HepG2 (cell line): ENCODE data around the gene PIP5KL1. TPM values are rescaled to one million over a fixed set of nuclear protein-coding genes. Genes with fewer than 3 reads are reported as not detected.

Experiments used
- CCAR2 ChIP-seq: fragments of 200-400 bp; formaldehyde crosslinking; optimal IDR thresholded peaks from 2 replicates; pipeline ENCODE3; 2018; ENCODE audit warnings: low read depth, mild to moderate bottlenecking, low read length, moderate library complexity
- CENPT ChIP-seq: sonication (generic); formaldehyde crosslinking; IDR thresholded peaks from 2 replicates; pipeline ENCODE4 v1.8.0; 2022; ENCODE audit warnings: low read depth, mild to moderate bottlenecking, moderate library complexity, missing genetic modification reagents
- JUN ChIP-seq: sonication (generic); formaldehyde crosslinking; IDR thresholded peaks from 2 replicates; pipeline ENCODE4 v1.4.0; 2020; ENCODE audit warnings: mild to moderate bottlenecking, missing genetic modification reagents
- KAT7 ChIP-seq: IDR thresholded peaks from 2 replicates; pipeline ENCODE4 v1.6.1; 2018; ENCODE audit warnings: borderline replicate concordance, missing compliant biosample characterization
- MAX ChIP-seq: IDR thresholded peaks from 2 replicates; pipeline ENCODE4 v1.6.1; 2012; ENCODE audit warnings: inconsistent platforms
- MTA3 ChIP-seq: sonication (generic); formaldehyde crosslinking; IDR thresholded peaks from 2 replicates; pipeline ENCODE4 v1.4.0; 2020; ENCODE audit warnings: missing genetic modification reagents
- MTF1 ChIP-seq: sonication (generic); formaldehyde crosslinking; IDR thresholded peaks from 2 replicates; pipeline ENCODE4 v1.5.0; 2020; ENCODE audit warnings: missing genetic modification reagents
- NFYB ChIP-seq: sonication (generic); formaldehyde crosslinking; IDR thresholded peaks from 2 replicates; pipeline ENCODE4 v1.4.0; 2020; ENCODE audit warnings: missing genetic modification reagents
- PHB2 ChIP-seq: fragments of 450-650 bp; IDR thresholded peaks from 2 replicates; pipeline ENCODE4 v1.6.1; 2018; ENCODE audit not compliant: partially characterized antibody
- RORA ChIP-seq: sonication (generic); formaldehyde crosslinking; IDR thresholded peaks from 2 replicates; pipeline ENCODE4 v1.5.0; 2020; ENCODE audit warnings: mild to moderate bottlenecking, missing genetic modification reagents, moderate library complexity
- SKI ChIP-seq: fragments of 450-650 bp; IDR thresholded peaks from one replicate; pipeline ENCODE4 v1.6.1; 2018; ENCODE audit warnings: mild to moderate bottlenecking; ENCODE audit not compliant: partially characterized antibody
- TAF1 ChIP-seq: sonication (generic); formaldehyde crosslinking; IDR thresholded peaks from 2 replicates; pipeline ENCODE4 v1.4.0; 2020; ENCODE audit warnings: missing genetic modification reagents
- TBX2 ChIP-seq: sonication (generic); formaldehyde crosslinking; IDR thresholded peaks from 2 replicates; pipeline ENCODE4 v1.5.0; 2020; ENCODE audit warnings: missing genetic modification reagents, mild to moderate bottlenecking, borderline replicate concordance
- ZBTB21 ChIP-seq: sonication (generic); formaldehyde crosslinking; IDR thresholded peaks from 2 replicates; pipeline ENCODE4 v1.4.0; 2020; ENCODE audit warnings: missing genetic modification reagents
- ZMAT3 ChIP-seq: sonication (generic); formaldehyde crosslinking; conservative IDR thresholded peaks from 2 replicates; pipeline ENCODE4 v1.7.0; 2021; ENCODE audit warnings: missing genetic modification reagents
- ZNF33A ChIP-seq: sonication (generic); formaldehyde crosslinking; IDR thresholded peaks from 2 replicates; pipeline ENCODE4 v1.5.1; 2020; ENCODE audit warnings: missing genetic modification reagents, mild to moderate bottlenecking, moderate library complexity, borderline replicate concordance
- ZNF460 ChIP-seq: sonication (generic); formaldehyde crosslinking; IDR thresholded peaks from 2 replicates; pipeline ENCODE4 v1.5.1; 2020; ENCODE audit warnings: missing genetic modification reagents, mild to moderate bottlenecking, borderline replicate concordance
- ZNF468 ChIP-seq: sonication (generic); formaldehyde crosslinking; IDR thresholded peaks from 2 replicates; pipeline ENCODE4 v1.8.0; 2022; ENCODE audit warnings: mild to moderate bottlenecking, moderate library complexity, missing genetic modification reagents
- ZNF607 ChIP-seq: sonication (generic); formaldehyde crosslinking; IDR thresholded peaks from 2 replicates; pipeline ENCODE4 v1.5.1; 2020; ENCODE audit warnings: missing genetic modification reagents, mild to moderate bottlenecking, borderline replicate concordance
- ZNF678 ChIP-seq: sonication (generic); formaldehyde crosslinking; IDR thresholded peaks from 2 replicates; pipeline ENCODE4 v1.4.0; 2020; ENCODE audit warnings: mild to moderate bottlenecking, missing genetic modification reagents
- ZNF768 ChIP-seq: sonication (generic); formaldehyde crosslinking; IDR thresholded peaks from 2 replicates; pipeline ENCODE4 v1.4.0; 2020; ENCODE audit warnings: missing genetic modification reagents
- polyA plus RNA-seq, 8 experiments: library from polyadenylated mRNA; depleted of rRNA in 3 of 8; stranded (reverse) in 7 of 8; unstranded in 1 of 8; fragments of >200 nt; fragmentation: Illumina TruSeq in 4 of 8; extraction: Trizol in 4 of 8; gene quantifications; 2 replicates each; pipeline versions ENCODE4 v1.2.1 to v1.2.3, GENCODE V29; 2011 to 2016; ENCODE audit warnings: low read depth in 4 of 8, missing spikeins in 1 of 8, mixed read lengths in 1 of 8; ENCODE audit not compliant: insufficient read depth in 1 of 8
- total RNA-seq, 5 experiments: library from RNA; depleted of rRNA; stranded (reverse); fragments of >200 nt; fragmentation: Illumina TruSeq; extraction: Trizol; gene quantifications; 2 replicates each; pipeline ENCODE4 v1.2.3, GENCODE V29; 2016; ENCODE audit warnings: low read depth in 1 of 5
- TF ChIP-seq, protein P1 (sequence below): sonication (generic); formaldehyde crosslinking; IDR thresholded peaks from 2 replicates; pipeline ENCODE4 v1.5.1; 2020; ENCODE audit warnings: mild to moderate bottlenecking, moderate library complexity, missing genetic modification reagents
- TF ChIP-seq, protein P2 (sequence below): sonication (generic); formaldehyde crosslinking; IDR thresholded peaks from 2 replicates; pipeline ENCODE4 v1.8.0; 2022; ENCODE audit warnings: missing genetic modification reagents, mild to moderate bottlenecking, moderate library complexity, borderline replicate concordance
- TF ChIP-seq, protein P3 (sequence below): sonication (generic); formaldehyde crosslinking; IDR thresholded peaks from 2 replicates; pipeline ENCODE4 v1.4.0; 2020; ENCODE audit warnings: mild to moderate bottlenecking, missing genetic modification reagents
- TF ChIP-seq, protein P4 (sequence below): sonication (generic); formaldehyde crosslinking; IDR thresholded peaks from 2 replicates; pipeline ENCODE4 v1.5.0; 2020; ENCODE audit warnings: missing genetic modification reagents

Gene PIP5KL1
- total and polyA plus RNA-seq, 2 of the 13 experiments (the other 11 are each of a cell fraction or from before 2014, with no cell fraction given) = 0.20 to 0.49 TPM

DNA sequence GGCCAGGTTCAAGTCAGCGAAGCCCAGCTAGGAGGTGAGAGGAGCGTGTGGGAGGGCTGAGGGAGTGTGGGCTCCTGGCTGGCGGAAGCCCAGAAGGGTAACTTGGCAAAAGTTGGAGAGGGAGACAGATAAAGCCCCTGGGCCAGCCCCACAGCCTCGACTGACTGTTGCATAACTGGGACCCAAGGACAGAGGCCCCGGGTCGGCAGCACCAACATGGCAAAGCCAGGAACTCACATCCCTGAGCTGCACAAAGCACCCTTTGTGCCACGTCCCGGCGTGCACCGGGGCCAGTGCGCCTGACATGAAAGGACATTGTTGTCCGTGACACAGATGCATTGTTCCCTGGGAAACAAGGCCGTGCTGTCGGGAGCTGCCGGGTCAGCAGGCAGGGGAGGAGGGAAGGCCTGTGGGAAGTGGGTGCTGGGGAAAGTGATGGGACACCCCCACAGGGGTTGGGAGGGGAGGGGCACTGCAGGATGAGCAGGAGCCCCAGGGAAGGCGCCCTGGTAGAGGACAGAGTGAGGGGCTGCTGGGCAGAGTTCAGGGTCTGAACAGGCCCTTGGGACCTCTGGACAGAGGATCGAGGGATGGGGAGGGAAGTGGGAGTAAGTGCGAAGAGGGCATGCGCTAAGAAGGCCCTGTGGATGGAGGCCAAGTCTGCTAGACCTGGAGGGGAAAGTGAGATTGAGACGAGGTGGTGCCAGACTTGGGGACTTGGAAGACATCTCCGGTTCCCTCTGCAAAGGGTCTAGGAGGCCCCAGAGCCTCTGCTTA is 20.1 kb upstream of the PIP5KL1 start (continued):
- TF ChIP-seq, protein P1, sequence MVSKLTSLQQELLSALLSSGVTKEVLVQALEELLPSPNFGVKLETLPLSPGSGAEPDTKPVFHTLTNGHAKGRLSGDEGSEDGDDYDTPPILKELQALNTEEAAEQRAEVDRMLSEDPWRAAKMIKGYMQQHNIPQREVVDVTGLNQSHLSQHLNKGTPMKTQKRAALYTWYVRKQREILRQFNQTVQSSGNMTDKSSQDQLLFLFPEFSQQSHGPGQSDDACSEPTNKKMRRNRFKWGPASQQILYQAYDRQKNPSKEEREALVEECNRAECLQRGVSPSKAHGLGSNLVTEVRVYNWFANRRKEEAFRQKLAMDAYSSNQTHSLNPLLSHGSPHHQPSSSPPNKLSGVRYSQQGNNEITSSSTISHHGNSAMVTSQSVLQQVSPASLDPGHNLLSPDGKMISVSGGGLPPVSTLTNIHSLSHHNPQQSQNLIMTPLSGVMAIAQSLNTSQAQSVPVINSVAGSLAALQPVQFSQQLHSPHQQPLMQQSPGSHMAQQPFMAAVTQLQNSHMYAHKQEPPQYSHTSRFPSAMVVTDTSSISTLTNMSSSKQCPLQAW (CRISPR knock-in tag) = 0 out of 2 replicates have a peak, but pooled peaks have one; percentile 49
- no peak for TF ChIP-seq ZNF678 (CRISPR knock-in tag)
- no peak for TF ChIP-seq MAX
- peak; percentile 75; the same call in 1 of the 2 replicates for TF ChIP-seq ZNF607 (CRISPR knock-in tag)
- peak; percentile 77 for TF ChIP-seq SKI
- 0 out of 2 replicates have a peak, but pooled peaks have one; percentile 33 for TF ChIP-seq JUN (CRISPR knock-in tag)
- no peak for TF ChIP-seq NFYB (CRISPR knock-in tag)
- TF ChIP-seq, protein P2, sequence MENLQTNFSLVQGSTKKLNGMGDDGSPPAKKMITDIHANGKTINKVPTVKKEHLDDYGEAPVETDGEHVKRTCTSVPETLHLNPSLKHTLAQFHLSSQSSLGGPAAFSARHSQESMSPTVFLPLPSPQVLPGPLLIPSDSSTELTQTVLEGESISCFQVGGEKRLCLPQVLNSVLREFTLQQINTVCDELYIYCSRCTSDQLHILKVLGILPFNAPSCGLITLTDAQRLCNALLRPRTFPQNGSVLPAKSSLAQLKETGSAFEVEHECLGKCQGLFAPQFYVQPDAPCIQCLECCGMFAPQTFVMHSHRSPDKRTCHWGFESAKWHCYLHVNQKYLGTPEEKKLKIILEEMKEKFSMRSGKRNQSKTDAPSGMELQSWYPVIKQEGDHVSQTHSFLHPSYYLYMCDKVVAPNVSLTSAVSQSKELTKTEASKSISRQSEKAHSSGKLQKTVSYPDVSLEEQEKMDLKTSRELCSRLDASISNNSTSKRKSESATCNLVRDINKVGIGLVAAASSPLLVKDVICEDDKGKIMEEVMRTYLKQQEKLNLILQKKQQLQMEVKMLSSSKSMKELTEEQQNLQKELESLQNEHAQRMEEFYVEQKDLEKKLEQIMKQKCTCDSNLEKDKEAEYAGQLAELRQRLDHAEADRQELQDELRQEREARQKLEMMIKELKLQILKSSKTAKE (CRISPR knock-in tag) = peak; percentile 97
- TF ChIP-seq ZNF468 (CRISPR knock-in tag) = no peak
- TF ChIP-seq ZNF768 = no peak; the same call in 1 of the 2 replicates
- TF ChIP-seq, protein P3, sequence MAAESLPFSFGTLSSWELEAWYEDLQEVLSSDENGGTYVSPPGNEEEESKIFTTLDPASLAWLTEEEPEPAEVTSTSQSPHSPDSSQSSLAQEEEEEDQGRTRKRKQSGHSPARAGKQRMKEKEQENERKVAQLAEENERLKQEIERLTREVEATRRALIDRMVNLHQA (CRISPR knock-in tag) = no peak
- peak; percentile 56; the same call in 1 of the 2 replicates for TF ChIP-seq TAF1
- no peak for TF ChIP-seq PHB2
- peak; percentile 75 for TF ChIP-seq ZMAT3 (CRISPR knock-in tag)
- peak; percentile 68 for TF ChIP-seq CCAR2
- no peak for TF ChIP-seq MTF1 (CRISPR knock-in tag)
- TF ChIP-seq ZNF460 = peak; percentile 77; the same call in 1 of the 2 replicates
- peak; percentile 99 for TF ChIP-seq TBX2 (CRISPR knock-in tag)
- no peak for TF ChIP-seq CENPT
- TF ChIP-seq, protein P4, sequence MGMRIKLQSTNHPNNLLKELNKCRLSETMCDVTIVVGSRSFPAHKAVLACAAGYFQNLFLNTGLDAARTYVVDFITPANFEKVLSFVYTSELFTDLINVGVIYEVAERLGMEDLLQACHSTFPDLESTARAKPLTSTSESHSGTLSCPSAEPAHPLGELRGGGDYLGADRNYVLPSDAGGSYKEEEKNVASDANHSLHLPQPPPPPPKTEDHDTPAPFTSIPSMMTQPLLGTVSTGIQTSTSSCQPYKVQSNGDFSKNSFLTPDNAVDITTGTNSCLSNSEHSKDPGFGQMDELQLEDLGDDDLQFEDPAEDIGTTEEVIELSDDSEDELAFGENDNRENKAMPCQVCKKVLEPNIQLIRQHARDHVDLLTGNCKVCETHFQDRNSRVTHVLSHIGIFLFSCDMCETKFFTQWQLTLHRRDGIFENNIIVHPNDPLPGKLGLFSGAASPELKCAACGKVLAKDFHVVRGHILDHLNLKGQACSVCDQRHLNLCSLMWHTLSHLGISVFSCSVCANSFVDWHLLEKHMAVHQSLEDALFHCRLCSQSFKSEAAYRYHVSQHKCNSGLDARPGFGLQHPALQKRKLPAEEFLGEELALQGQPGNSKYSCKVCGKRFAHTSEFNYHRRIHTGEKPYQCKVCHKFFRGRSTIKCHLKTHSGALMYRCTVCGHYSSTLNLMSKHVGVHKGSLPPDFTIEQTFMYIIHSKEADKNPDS (CRISPR knock-in tag) = peak; percentile 80; the same call in 1 of the 2 replicates
- TF ChIP-seq RORA (CRISPR knock-in tag) = no peak
- no peak for TF ChIP-seq MTA3 (CRISPR knock-in tag)
- no peak for TF ChIP-seq KAT7 (CRISPR knock-in tag)
- TF ChIP-seq ZNF33A = no peak
- TF ChIP-seq ZBTB21 (CRISPR knock-in tag) = no peak
